HG03571 (cell line): ENCODE measurements around the gene LIN28A.

Source experiments
- ATAC-seq: cut with Tn5 transposase; IDR thresholded peaks from one replicate; pipeline ENCODE4 v1.9.1; 2021; ENCODE audit not compliant: unreplicated experiment

LIN28A gene

GRCh38 chr1:26387447-26387846, 23.2 kb upstream of the LIN28A start:
- no peak for ATAC-seq

- no peak for ATAC-seq
These were observed 21.7 kb upstream of the LIN28A start for GRCh38 chr1:26388791-26389445.

- ATAC-seq, result no peak
These were observed 20.9 kb upstream of the LIN28A start for GRCh38 chr1:26389604-26390247.

GRCh38 chr1:26391450-26391849, 19.2 kb upstream of the LIN28A start:
- no peak for ATAC-seq

- no peak for ATAC-seq
These were observed 14.9 kb upstream of the LIN28A start for GRCh38 chr1:26395754-26396153.

- ATAC-seq, result no peak
These were observed 11.6 kb upstream of the LIN28A start for GRCh38 chr1:26399034-26399433.

- no peak for ATAC-seq
These were observed 8.7 kb upstream of the LIN28A start for GRCh38 chr1:26401891-26402290.

GRCh38 chr1:26403656-26404055, 7.0 kb upstream of the LIN28A start:
- ATAC-seq, result no peak

- ATAC-seq, result no peak
These were observed 6.0 kb upstream of the LIN28A start for GRCh38 chr1:26404641-26405040.

GRCh38 chr1:26405281-26405915, 5.2 kb upstream of the LIN28A start:
- no peak for ATAC-seq

GRCh38 chr1:26408604-26409003, 2.0 kb upstream of the LIN28A start:
- no peak for ATAC-seq

- ATAC-seq, result no peak
These were observed 1.3 kb upstream of the LIN28A start for GRCh38 chr1:26409191-26409807.

GRCh38 chr1:26411624-26412074, 1.0 kb downstream of the LIN28A start:
- no peak for ATAC-seq

GRCh38 chr1:26412180-26412840, 1.7 kb downstream of the LIN28A start:
- no peak for ATAC-seq

GRCh38 chr1:26413031-26413430, 2.4 kb downstream of the LIN28A start:
- ATAC-seq, result no peak

- no peak for ATAC-seq
These were observed 6.6 kb downstream of the LIN28A start for GRCh38 chr1:26417111-26417759.

GRCh38 chr1:26418865-26419349, 8.3 kb downstream of the LIN28A start:
- no peak for ATAC-seq

- no peak for ATAC-seq
These were observed 8.9 kb downstream of the LIN28A start for GRCh38 chr1:26419494-26419893.

GRCh38 chr1:26429721-26430120, 19.1 kb downstream of the LIN28A start:
- ATAC-seq, result no peak

GRCh38 chr1:26431979-26432695, 21.5 kb downstream of the LIN28A start, which contains the start of gene DHDDS:
Gene DHDDS (plus strand): TSS chr1:26432321. CDS start chr1:26432946, 625 bp downstream.
- peak; percentile 91 for ATAC-seq
